Measurements from ENCODE around the gene MAST1.
"Not testable (repeated sequence)": the region's sequence is repeated elsewhere in the genome, so short reads cannot be mapped to it uniquely, and the experiment has no call there.

The MAST1 gene

GRCh38 chr19:12872255-12872654 is 33.9 kb downstream of the MAST1 start:
- DNase-seq (ENCODE audit: low read depth): no peak

GRCh38 chr19:12872941-12873890 is 34.9 kb downstream of the MAST1 start:
- no peak for DNase-seq (ENCODE audit: low read depth)

GRCh38 chr19:12873891-12874745 is 35.8 kb downstream of the MAST1 start:
- DNase-seq (ENCODE audit: low read depth): no peak

GRCh38 chr19:12875086-12875485 is 36.8 kb downstream of the MAST1 start:
- no peak for DNase-seq (ENCODE audit: low read depth)

- no peak for DNase-seq (ENCODE audit: low read depth)
Observed at GRCh38 chr19:12880551-12881171, 42.3 kb downstream of the MAST1 start.

GRCh38 chr19:12881172-12881808 is 43.0 kb downstream of the MAST1 start, which contains the start of gene DNASE2:
DNASE2 (minus strand) TSS chr19:12881449; CDS start chr19:12881375, 74 bp downstream.
- DNase-seq (ENCODE audit: low read depth): peak; percentile 78

- no peak for DNase-seq (ENCODE audit: low read depth)
Observed at GRCh38 chr19:12882589-12882988, 44.3 kb downstream of the MAST1 start.

GRCh38 chr19:12884202-12884601 is 45.9 kb downstream of the MAST1 start:
- no peak for DNase-seq (ENCODE audit: low read depth)

GRCh38 chr19:12884627-12884925 is 46.3 kb downstream of the MAST1 start:
- DNase-seq (ENCODE audit: low read depth): no peak

GRCh38 chr19:12884926-12885748 is 46.8 kb downstream of the MAST1 start:
- DNase-seq (ENCODE audit: low read depth): peak; percentile 83

- DNase-seq (ENCODE audit: low read depth): no peak
Observed at GRCh38 chr19:12885749-12886650, 47.7 kb downstream of the MAST1 start.

- no peak for DNase-seq (ENCODE audit: low read depth)
Observed at GRCh38 chr19:12886651-12886968, 48.3 kb downstream of the MAST1 start.

GRCh38 chr19:12886969-12887747 is 48.8 kb downstream of the MAST1 start, which contains the start of gene KLF1:
KLF1 (minus strand) TSS chr19:12887201; CDS start chr19:12887140, 61 bp downstream.
- no peak for DNase-seq (ENCODE audit: low read depth)

- DNase-seq (ENCODE audit: low read depth): no peak
Observed at GRCh38 chr19:12888006-12888603, 49.8 kb downstream of the MAST1 start.

- not testable (repeated sequence) for DNase-seq (ENCODE audit: low read depth)
Observed at GRCh38 chr19:12890299-12890786, 52.0 kb downstream of the MAST1 start.

GRCh38 chr19:12890787-12891552 is 52.7 kb downstream of the MAST1 start, which contains the start of gene GCDH:
GCDH (plus strand) TSS chr19:12891160; CDS start chr19:12891305, 145 bp downstream.
- peak; percentile 89 for DNase-seq (ENCODE audit: low read depth)

GRCh38 chr19:12891553-12892021 is 53.3 kb downstream of the MAST1 start:
- DNase-seq (ENCODE audit: low read depth): no peak

- no peak for DNase-seq (ENCODE audit: low read depth)
Observed at GRCh38 chr19:12893582-12893981, 55.3 kb downstream of the MAST1 start.
